Liver (tissue), 9 donors: ENCODE measurements around the gene ZBTB2. TPM values are rescaled to one million over a fixed set of nuclear protein-coding genes. Genes with fewer than 3 reads are reported as not detected.

Experiments used
- DNase-seq: peaks from one replicate; pipeline ENCODE4 v3.0.0-alpha.2; 2017; ENCODE audit warnings: low spot score
- H3K27ac ChIP-seq, 2 donors: one replicate each; pipeline ENCODE4 v1.7.0; 2013; ENCODE audit warnings: inconsistent platforms in 2 of 2, low read length in 2 of 2, control low read depth in 1 of 2, low read depth in 1 of 2, mild to moderate bottlenecking in 1 of 2
- H3K27me3 ChIP-seq, 4 donors: one replicate each; pipeline versions ENCODE4 v1.6.1 to v1.7.0; 2013; ENCODE audit warnings: low read length in 3 of 4, inconsistent platforms in 1 of 4, mild to moderate bottlenecking in 1 of 4, moderate library complexity in 1 of 4; ENCODE audit not compliant: control insufficient read depth in 4 of 4, insufficient read depth in 4 of 4
- H3K36me3 ChIP-seq, 4 donors: one replicate each; pipeline versions ENCODE4 v1.6.1 to v1.7.0; 2013; ENCODE audit warnings: low read length in 3 of 4, mild to moderate bottlenecking in 3 of 4, low read depth in 1 of 4, moderate library complexity in 1 of 4; ENCODE audit not compliant: control insufficient read depth in 4 of 4, insufficient read depth in 3 of 4
- H3K4me1 ChIP-seq, 4 donors: one replicate each; pipeline versions ENCODE4 v1.6.1 to v1.7.0; 2013; ENCODE audit warnings: low read length in 3 of 4, mild to moderate bottlenecking in 3 of 4, moderate library complexity in 1 of 4; ENCODE audit not compliant: control insufficient read depth in 4 of 4, insufficient read depth in 4 of 4
- H3K4me3 ChIP-seq, 3 donors: one replicate each; pipeline versions ENCODE4 v1.6.1 to v1.7.0; 2013; ENCODE audit warnings: low read length in 3 of 3, control low read depth in 1 of 3, low read depth in 1 of 3, mild to moderate bottlenecking in 1 of 3
- H3K9ac ChIP-seq, 2 donors: one replicate each; pipeline ENCODE4 v1.7.0; 2013; ENCODE audit warnings: low read length in 2 of 2, mild to moderate bottlenecking in 2 of 2, moderate library complexity in 2 of 2, control low read depth in 1 of 2, low read depth in 1 of 2
- H3K9me3 ChIP-seq, 4 donors: one replicate each; pipeline versions ENCODE4 v1.6.1 to v1.7.0; 2013; ENCODE audit warnings: low read length in 3 of 4; ENCODE audit not compliant: control insufficient read depth in 4 of 4
- EGR1 ChIP-seq, 2 donors: IDR thresholded peaks; 2 replicates each; pipeline ENCODE4 v1.6.1; 2016 to 2018; ENCODE audit warnings: antibody characterized with exemption in 2 of 2, low read depth in 2 of 2
- GABPA ChIP-seq, 2 donors: IDR thresholded peaks in 1 of 2; conservative IDR thresholded peaks in 1 of 2; 2 replicates each; pipeline ENCODE4 v1.6.1; 2016; ENCODE audit warnings: antibody characterized with exemption in 2 of 2, mild to moderate bottlenecking in 1 of 2, moderate library complexity in 1 of 2
- HNF4G ChIP-seq: IDR thresholded peaks from 2 replicates; pipeline ENCODE4 v1.6.1; 2016; ENCODE audit warnings: antibody characterized with exemption
- JUND ChIP-seq, 2 donors: IDR thresholded peaks; 2 replicates each; pipeline ENCODE4 v1.6.1; 2016; ENCODE audit warnings: antibody characterized with exemption in 2 of 2
- NR2F2 ChIP-seq: IDR thresholded peaks from 2 replicates; pipeline ENCODE4 v1.6.1; 2016; ENCODE audit warnings: antibody characterized with exemption
- RAD21 ChIP-seq, 2 donors: IDR thresholded peaks; 2 replicates each; pipeline ENCODE4 v1.6.1; 2016; ENCODE audit warnings: antibody characterized with exemption in 2 of 2, mild to moderate bottlenecking in 2 of 2
- RXRA ChIP-seq, 2 donors: IDR thresholded peaks; 2 replicates each; pipeline ENCODE4 v1.6.1; 2017 to 2018; ENCODE audit warnings: antibody characterized with exemption in 2 of 2, mild to moderate bottlenecking in 1 of 2
- SP1 ChIP-seq: IDR thresholded peaks from 2 replicates; pipeline ENCODE4 v1.6.1; 2018; ENCODE audit warnings: antibody characterized with exemption, mild to moderate bottlenecking
- TAF1 ChIP-seq: conservative IDR thresholded peaks from 2 replicates; pipeline ENCODE4 v1.6.1; 2016; ENCODE audit warnings: antibody characterized with exemption, mild to moderate bottlenecking
- WGBS: extraction: QIAGEN DNeasy Blood & Tissue Kit; methylation state at CpG from one replicate; pipeline ENCODE4 v1.1.7; 2013; 5-methylcytosine and 5-hydroxymethylcytosine counted together
- polyA plus RNA-seq, 2 donors: library from polyadenylated mRNA; stranded (reverse) in 1 of 2; unstranded in 1 of 2; fragments of 200-250 nt in 1 of 2; fragments of >200 nt in 1 of 2; fragmentation: Nextera tagmentation in 1 of 2; extraction: Ambion mirVana in 1 of 2; gene quantifications; one replicate each; pipeline versions ENCODE4 v1.2.1 to v1.2.3, GENCODE V29; 2013 to 2015
- total RNA-seq, 2 donors: library from RNA; depleted of rRNA; stranded (reverse); fragments of >200 nt; gene quantifications; one replicate each; pipeline ENCODE4 v1.2.3, GENCODE V29; 2014
- TF ChIP-seq, protein P1 (sequence below): IDR thresholded peaks from 2 replicates; pipeline ENCODE4 v1.6.1; 2016; ENCODE audit warnings: antibody characterized with exemption, mild to moderate bottlenecking
- TF ChIP-seq, protein P2 (sequence below): fragments of 150-350 bp; IDR thresholded peaks from 2 replicates; pipeline ENCODE4 v1.5.1; 2017; ENCODE audit warnings: improper control_type of control experiment, low read depth, low read length; ENCODE audit not compliant: missing input control
- TF ChIP-seq, protein P3 (sequence below): IDR thresholded peaks from 2 replicates; pipeline ENCODE4 v1.6.1; 2016; ENCODE audit warnings: antibody characterized with exemption
- donor health status: healthy.
- donor health status: healthy.
- donor health status: healthy.
- donor health status: healthy.
- donor health status: healthy.

The ZBTB2 gene
- total and polyA plus RNA-seq, 4 donors: 2.5 to 4.2 (median 3.0) TPM

DNA sequence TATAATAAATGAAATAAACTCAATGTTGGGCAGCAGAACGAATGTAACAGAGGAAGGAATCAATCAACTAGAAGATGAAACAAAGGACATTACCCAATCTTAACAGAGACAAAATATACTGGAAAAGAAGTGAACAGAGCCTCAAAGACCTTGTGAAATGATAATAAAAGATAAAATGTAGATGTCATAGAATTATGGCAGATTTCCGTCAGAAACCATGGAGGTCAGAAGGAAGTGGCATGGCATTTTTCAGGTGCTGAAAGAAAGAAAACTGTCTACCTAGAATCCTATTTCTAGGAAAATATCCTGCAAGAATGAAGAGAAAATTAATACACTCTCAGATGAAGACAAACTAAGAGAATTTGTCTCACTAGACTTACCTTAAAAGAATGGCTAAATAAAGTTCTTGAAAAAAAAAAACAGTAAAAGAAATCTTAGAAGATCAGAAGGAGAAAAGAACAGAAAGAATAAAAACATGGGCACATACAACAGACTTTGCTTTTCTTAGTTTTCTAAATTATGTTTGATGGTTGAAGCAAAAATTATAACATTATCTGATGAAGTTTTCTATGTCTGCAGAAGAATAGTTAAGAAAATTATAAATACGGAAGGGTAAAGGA, 23.4 kb upstream of the ZBTB2 start:
- H3K27me3 ChIP-seq: no peaks in the 10 kb centered on the region
- H3K4me1 ChIP-seq: no peaks in the 10 kb centered on the region
- no peak overlapping the region for H3K4me3 ChIP-seq
- DNase-seq: no peak
- 94% methylated on average over 3 of the region's 3 CpGs for WGBS
- TF ChIP-seq RAD21 (IDR thresholded peaks at IDR 0.05) (no peak), TAF1 (no peak), GABPA (IDR thresholded peaks at IDR 0.05 in 1 of 2, conservative IDR thresholded peaks at IDR 0.05 in 1 of 2) (no peak), JUND (IDR thresholded peaks at IDR 0.05) (no peak), RXRA (IDR thresholded peaks at IDR 0.05) (no peak), HNF4G (no peak), SP1 (no peak), EGR1 (IDR thresholded peaks at IDR 0.05; ENCODE audit: low read depth in 2 of 2) (no peak)
- TF ChIP-seq, protein P1, sequence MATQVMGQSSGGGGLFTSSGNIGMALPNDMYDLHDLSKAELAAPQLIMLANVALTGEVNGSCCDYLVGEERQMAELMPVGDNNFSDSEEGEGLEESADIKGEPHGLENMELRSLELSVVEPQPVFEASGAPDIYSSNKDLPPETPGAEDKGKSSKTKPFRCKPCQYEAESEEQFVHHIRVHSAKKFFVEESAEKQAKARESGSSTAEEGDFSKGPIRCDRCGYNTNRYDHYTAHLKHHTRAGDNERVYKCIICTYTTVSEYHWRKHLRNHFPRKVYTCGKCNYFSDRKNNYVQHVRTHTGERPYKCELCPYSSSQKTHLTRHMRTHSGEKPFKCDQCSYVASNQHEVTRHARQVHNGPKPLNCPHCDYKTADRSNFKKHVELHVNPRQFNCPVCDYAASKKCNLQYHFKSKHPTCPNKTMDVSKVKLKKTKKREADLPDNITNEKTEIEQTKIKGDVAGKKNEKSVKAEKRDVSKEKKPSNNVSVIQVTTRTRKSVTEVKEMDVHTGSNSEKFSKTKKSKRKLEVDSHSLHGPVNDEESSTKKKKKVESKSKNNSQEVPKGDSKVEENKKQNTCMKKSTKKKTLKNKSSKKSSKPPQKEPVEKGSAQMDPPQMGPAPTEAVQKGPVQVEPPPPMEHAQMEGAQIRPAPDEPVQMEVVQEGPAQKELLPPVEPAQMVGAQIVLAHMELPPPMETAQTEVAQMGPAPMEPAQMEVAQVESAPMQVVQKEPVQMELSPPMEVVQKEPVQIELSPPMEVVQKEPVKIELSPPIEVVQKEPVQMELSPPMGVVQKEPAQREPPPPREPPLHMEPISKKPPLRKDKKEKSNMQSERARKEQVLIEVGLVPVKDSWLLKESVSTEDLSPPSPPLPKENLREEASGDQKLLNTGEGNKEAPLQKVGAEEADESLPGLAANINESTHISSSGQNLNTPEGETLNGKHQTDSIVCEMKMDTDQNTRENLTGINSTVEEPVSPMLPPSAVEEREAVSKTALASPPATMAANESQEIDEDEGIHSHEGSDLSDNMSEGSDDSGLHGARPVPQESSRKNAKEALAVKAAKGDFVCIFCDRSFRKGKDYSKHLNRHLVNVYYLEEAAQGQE: no peak
- TF ChIP-seq, protein P2, sequence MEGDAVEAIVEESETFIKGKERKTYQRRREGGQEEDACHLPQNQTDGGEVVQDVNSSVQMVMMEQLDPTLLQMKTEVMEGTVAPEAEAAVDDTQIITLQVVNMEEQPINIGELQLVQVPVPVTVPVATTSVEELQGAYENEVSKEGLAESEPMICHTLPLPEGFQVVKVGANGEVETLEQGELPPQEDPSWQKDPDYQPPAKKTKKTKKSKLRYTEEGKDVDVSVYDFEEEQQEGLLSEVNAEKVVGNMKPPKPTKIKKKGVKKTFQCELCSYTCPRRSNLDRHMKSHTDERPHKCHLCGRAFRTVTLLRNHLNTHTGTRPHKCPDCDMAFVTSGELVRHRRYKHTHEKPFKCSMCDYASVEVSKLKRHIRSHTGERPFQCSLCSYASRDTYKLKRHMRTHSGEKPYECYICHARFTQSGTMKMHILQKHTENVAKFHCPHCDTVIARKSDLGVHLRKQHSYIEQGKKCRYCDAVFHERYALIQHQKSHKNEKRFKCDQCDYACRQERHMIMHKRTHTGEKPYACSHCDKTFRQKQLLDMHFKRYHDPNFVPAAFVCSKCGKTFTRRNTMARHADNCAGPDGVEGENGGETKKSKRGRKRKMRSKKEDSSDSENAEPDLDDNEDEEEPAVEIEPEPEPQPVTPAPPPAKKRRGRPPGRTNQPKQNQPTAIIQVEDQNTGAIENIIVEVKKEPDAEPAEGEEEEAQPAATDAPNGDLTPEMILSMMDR: no peak
- H3K9ac ChIP-seq: no peak overlapping the region
- H3K36me3 ChIP-seq: peaks cover 5 to 52% (median 31%) of the 10 kb centered on the region in 4 donors
- no peaks in the 10 kb centered on the region for H3K9me3 ChIP-seq
- H3K27ac ChIP-seq: no peak overlapping the region

DNA sequence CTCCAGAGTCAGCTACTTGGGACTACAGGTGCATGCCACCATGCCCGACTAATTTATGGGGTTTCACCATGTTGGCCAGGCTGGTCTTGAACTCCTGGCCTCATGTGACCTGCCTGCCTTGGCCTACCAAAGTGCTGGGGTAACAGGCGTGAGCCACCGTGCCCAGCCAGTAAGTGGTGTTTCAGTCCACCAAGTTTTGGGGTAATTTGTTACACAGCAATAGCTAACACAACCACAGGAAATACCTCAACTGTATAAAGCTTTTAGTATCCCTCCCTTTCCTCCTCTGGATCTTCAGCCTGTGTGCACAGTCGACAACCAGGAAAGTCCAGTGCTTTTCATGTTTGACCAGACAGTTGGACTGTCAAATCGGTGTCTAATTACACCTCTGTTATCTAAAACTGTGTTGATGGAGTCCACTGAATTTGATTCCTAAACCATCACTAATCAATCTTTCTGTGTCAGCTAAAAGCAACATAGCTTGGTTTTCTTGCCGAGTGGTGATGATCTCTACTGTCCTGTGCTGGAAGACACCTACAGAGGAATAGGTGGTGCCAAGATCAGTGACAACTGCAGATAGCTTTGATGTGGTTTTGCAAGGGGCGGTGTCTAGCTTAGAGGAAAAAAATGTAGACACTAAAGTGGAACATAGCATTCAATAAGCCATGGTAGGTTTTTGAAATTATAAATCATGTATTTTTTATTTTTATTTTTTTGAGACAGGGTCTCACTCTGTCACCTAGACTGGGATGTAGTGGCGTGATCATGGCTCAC, 22.2 kb upstream of the ZBTB2 start:
- no peak for DNase-seq
- TF ChIP-seq EGR1 (IDR thresholded peaks at IDR 0.05; ENCODE audit: low read depth in 2 of 2) (no peak), HNF4G (no peak), NR2F2 (no peak), TAF1 (no peak)
- TF ChIP-seq, protein P3, sequence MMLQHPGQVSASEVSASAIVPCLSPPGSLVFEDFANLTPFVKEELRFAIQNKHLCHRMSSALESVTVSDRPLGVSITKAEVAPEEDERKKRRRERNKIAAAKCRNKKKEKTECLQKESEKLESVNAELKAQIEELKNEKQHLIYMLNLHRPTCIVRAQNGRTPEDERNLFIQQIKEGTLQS: no peak
- no peaks in the 10 kb centered on the region for H3K27me3 ChIP-seq
- no peak overlapping the region for H3K9ac ChIP-seq
- H3K4me3 ChIP-seq: no peak overlapping the region
- H3K9me3 ChIP-seq: no peaks in the 10 kb centered on the region
- no peaks in the 10 kb centered on the region for H3K4me1 ChIP-seq
- peaks cover 5 to 52% (median 31%) of the 10 kb centered on the region in 4 donors for H3K36me3 ChIP-seq
- no peak overlapping the region for H3K27ac ChIP-seq
- WGBS: 96% methylated on average over 8 of the region's 8 CpGs
